ENCODE data around the gene COL24A1.

GRCh38 chr1:85998105-85998855 is 158.3 kb downstream of the COL24A1 start:
- TF ChIP-seq, protein P1, sequence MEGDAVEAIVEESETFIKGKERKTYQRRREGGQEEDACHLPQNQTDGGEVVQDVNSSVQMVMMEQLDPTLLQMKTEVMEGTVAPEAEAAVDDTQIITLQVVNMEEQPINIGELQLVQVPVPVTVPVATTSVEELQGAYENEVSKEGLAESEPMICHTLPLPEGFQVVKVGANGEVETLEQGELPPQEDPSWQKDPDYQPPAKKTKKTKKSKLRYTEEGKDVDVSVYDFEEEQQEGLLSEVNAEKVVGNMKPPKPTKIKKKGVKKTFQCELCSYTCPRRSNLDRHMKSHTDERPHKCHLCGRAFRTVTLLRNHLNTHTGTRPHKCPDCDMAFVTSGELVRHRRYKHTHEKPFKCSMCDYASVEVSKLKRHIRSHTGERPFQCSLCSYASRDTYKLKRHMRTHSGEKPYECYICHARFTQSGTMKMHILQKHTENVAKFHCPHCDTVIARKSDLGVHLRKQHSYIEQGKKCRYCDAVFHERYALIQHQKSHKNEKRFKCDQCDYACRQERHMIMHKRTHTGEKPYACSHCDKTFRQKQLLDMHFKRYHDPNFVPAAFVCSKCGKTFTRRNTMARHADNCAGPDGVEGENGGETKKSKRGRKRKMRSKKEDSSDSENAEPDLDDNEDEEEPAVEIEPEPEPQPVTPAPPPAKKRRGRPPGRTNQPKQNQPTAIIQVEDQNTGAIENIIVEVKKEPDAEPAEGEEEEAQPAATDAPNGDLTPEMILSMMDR (IDR thresholded peaks at IDR 0.05) = no peak
- TF ChIP-seq POLR2A (IDR thresholded peaks at IDR 0.05) (no peak), EP300 (IDR thresholded peaks at IDR 0.05) (no peak)
